ENCODE results near the gene WRAP53.

WRAP53 gene

DNA sequence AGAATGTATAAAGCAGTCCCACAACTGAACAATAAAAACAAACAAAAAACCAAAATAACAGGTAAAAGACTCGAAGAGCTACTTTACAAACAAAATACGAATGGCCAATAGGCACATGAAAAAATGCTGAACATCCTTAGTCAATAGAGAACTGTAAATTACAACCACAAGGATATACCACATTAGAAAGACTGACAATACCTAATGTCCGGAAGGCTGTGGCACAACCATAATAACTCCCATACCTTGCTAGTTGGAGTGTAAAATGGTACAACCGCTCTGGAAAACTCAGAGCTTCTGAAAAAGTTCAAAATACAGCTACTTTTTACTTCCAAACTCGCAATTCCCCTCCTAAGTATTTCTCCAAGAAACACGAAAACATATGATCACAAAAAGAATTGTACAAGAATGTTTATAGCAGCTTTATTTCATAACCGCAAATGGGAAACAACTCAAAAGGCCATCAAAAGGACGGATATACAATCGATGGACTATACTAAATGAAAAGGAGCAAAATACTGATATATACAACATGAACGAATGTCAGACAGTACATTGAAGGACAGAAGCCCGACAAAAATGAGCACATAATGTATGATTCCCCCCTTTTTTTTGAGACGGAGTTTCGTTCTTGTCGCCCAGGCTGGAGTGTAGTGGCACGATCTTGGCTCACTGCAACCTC lies 3.3 kb upstream of the WRAP53 start:
- no peak for FAIRE-seq

DNA sequence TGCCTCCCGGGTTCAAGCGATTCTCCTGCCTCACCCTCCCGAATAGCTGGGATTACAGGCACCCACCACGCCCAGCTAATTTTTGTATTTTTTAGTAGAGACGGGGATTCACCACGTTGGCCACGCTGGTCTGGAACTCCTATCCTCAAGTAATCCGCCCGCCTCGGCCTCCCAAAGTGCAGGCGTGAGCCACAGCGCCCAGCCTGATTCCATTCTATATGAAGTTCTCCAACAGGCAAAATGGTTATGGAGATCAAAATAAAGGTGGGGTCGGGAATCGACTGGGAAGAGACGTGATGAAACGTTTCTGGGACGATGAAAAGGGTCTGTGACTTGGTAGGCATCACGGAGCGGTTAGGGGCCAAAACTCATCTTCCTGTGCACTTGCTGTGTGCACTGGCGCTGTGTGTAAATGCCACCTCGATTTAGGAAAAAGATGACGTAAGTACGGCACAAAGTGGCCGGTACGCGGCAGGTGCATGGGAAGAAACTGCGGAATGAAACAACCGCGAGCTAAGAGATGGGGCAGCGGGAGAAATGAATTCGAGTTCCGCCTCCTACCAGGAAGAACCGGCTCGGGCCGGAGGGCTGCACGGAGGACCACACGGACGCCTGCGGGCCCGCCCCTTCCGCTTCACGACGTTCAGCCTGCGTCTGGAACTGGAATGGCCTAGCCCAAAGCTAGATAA lies 2.6 kb upstream of the WRAP53 start:
- peak; percentile 47 for FAIRE-seq

DNA sequence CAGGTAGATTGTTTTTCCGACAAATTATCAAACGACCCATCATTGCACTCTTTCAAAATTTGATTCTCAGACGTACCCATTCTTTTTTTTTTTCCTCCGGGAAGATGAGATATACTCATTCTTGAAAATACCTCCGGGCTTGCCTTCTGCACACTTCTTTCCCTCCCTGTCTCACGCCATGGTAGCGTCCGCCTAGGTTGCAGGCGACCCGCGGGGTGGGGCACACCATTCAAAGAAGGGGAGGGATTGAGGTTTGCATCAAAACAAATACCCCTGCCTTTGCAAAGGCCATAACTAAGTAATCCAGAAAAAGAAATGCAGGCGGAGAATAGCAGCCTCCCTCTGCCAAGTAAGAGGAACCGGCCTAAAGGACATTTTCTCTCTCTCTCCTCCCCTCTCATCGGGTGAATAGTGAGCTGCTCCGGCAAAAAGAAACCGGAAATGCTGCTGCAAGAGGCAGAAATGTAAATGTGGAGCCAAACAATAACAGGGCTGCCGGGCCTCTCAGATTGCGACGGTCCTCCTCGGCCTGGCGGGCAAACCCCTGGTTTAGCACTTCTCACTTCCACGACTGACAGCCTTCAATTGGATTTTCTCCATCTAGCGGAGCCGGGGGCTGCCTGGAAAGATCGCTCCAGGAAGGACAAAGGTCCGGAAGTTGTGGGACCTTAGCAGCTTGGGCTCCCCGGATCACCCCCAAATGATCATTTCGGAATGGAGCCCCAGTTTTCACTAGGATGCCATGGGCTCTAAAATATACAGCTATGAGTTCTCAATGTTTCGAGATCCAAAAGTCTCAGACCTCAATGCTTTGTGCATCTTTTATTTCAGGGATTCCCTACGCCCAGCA lies 1.8 kb upstream of the WRAP53 start:
- no peak for FAIRE-seq

DNA sequence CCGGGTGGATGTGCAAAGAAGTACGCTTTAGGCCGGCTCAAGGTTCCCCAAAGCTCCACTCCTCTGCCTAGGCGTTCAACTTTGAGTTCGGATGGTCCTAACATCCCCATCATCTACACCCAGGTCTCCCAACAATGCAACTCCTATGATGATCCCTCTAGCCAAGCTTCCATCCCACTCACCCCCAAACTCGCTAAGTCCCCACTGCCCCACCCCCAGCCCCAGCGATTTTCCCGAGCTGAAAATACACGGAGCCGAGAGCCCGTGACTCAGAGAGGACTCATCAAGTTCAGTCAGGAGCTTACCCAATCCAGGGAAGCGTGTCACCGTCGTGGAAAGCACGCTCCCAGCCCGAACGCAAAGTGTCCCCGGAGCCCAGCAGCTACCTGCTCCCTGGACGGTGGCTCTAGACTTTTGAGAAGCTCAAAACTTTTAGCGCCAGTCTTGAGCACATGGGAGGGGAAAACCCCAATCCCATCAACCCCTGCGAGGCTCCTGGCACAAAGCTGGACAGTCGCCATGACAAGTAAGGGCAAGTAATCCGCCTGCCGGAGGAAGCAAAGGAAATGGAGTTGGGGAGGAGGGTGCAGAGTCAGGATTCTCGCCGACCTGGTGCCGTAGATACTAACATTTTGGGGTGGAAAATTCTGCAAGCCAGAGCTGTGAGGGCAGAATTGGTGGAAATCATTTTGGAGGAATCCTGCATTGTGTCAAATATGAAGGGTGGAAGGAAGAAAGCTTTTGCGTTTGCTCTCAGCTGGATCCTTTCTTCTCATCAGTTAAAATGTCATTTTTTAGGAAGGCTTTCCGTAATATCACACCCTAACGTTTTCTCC lies 987 bp upstream of the WRAP53 start, which contains the start of gene TP53:
Gene TP53 (minus strand): TSS at position 419 of the 836 bp plus-strand sequence. CDS start 10,896 bp downstream, outside the sequence.
- peak; percentile 80 for FAIRE-seq

DNA sequence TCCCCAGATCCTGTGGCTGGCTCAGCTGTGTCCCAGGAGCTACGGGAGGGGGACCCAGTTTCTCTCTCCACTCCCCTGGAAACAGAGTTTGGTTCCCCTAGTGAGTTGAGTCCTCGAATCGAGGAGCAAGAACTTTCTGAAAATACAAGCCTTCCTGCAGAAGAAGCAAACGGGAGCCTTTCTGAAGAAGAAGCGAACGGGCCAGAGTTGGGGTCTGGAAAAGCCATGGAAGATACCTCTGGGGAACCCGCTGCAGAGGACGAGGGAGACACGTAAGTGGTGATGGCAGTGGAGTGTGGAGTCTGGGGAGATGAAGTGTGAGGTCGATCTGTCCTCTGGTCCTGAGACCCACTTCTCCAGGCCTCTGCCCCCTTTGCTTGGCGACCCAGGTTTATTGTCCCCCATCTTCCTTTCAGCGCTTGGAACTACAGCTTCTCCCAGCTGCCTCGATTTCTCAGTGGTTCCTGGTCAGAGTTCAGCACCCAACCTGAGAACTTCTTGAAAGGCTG lies 585 bp downstream of the WRAP53 start:
- FAIRE-seq: no peak

DNA sequence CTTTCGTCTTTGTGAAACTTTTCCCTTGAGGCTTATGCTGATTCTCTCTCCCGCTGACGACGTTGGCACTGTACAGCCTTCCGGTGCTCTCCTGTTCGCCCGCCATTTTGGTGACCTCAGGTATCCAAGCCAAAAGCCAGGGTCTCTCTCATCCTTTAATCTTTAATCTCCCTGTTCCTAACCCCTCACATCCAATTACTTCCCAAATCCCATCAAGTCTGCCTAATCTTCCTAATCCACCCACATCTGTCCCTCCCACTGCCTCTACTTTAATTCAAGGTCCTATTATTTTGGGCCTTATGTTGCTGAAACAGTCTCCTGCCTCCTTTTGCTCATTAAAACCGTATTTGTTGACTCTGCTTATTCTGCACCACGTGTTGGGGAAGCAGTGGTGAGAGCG lies 7.3 kb downstream of the WRAP53 start:
- no peak for FAIRE-seq

DNA sequence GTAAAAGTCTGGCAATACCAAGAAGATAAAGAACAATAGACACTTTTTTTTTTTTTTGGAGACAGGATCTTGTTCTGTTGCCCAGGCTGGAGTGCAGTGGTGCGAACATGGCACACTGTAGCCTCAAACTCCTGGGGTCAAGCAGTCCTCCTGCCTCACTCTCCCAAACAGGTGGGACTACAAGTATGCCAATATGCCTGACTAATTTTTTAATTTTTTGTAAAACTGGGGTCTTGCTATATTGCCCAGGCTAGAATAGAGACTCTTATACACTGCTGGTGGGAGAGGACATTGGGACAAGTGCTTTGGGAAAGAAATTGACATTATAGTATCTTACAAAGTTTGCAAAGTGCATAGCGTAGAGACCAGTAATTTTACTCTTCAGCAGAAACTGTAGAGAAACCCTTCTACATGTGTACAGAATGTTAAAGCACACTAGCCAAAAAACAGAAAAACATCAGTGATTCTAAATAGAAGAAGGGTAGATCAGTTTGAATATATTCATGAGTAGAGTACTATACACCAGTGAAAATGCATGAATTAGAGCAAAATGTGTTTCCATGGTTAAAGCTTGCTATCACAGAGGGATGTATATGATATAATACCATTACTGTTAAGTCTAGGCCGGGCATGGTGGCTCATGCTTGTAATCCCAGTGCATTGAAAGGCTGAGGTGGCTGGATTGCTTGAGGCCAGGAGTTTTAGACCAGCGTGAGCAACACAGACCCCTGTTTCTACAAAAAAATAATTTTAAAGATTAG lies 9.7 kb downstream of the WRAP53 start:
- no peak for FAIRE-seq

DNA sequence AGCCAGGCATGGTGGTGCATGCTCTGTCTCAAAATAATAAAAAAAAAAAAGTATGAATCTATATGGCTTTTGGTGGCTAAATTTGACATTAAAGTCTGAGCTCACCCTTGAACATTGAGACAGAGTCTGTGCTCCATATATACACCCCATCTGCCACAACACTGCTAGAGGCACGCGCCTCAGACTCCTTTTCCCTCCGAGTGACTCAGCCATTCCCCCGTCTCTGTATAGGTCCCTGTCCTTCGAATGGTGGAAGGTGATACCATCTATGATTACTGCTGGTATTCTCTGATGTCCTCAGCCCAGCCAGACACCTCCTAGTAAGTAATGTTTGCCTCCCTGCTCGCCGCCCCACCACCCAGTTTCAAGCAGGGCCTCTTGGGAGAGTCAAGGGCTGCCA lies 12.2 kb downstream of the WRAP53 start:
- FAIRE-seq: no peak

DNA sequence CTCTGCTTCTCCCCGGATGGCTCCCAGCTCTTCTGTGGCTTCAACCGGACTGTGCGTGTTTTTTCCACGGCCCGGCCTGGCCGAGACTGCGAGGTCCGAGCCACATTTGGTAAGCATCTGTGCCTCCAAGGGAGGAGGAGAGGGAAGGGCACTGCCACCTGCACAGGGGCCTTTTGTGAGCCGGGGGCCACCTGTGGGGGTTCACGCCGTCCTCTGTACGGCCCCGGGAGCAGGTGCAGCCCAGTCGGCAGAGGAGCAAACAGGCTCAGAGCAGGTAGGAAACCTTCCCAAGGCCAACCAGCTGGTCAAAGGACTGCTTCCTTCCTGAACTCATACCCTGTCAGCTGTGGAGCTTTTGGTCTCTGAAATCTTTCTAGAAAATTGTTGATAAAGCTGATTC lies 13.4 kb downstream of the WRAP53 start:
- no peak for FAIRE-seq

DNA sequence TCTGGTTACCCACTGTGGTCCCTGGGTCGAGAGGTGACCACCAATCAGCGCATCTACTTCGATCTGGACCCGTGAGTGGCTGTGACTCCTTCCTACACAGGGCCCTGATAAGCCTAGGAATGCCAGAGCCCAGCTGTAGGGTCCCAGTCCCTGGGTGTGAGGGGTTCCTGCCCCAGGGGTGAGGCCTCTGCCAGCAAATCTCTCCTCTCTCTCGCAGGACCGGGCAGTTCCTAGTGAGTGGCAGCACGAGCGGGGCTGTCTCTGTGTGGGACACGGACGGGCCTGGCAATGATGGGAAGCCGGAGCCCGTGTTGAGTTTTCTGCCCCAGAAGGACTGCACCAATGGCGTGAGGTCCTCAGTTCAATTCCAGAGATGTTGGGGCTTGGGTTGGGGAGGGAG lies 14.5 kb downstream of the WRAP53 start:
- no peak for FAIRE-seq

DNA sequence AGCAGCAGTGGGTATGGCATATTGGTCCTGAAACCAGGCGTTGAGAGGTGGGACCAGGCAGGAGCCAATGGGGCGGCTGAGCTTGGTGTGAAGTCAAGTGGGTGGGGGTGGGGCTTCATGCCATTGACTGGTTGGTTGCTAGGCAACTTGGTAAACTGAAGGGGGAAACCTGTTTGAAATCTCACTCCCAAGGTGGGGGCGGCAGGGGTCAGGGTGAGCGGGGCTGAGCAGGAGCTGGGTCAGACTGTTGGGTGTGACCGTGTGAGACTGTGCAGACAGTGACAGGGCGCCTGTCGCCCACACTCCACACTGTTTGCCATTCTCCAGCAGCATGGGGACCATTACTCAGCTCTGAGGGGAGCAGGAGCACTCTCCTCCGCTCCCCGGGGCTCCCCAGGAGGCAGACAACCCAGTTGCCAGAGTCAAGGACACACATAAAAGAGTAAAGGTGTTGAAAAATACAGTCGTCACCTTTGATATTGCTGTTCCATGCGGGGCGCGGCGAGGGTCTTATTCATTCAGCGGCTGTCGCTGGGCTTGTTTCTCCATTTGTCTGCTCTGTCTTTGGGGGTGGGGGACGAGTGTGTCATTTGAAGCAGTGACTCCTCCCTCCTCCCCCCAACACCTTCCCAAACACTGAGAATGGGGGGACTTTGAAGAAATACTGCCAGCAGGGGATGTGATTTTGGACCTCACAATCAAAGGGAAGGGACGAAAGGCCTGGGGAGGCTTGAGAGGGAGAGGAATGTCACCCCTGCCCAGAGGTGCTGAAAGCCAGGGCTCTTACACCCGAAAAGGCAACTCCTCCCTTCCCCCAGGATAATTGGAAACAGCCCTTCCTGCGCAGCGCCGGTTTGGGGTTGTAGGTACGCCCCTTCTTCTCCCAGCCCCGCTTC lies 15.6 kb downstream of the WRAP53 start:
- FAIRE-seq: no peak

DNA sequence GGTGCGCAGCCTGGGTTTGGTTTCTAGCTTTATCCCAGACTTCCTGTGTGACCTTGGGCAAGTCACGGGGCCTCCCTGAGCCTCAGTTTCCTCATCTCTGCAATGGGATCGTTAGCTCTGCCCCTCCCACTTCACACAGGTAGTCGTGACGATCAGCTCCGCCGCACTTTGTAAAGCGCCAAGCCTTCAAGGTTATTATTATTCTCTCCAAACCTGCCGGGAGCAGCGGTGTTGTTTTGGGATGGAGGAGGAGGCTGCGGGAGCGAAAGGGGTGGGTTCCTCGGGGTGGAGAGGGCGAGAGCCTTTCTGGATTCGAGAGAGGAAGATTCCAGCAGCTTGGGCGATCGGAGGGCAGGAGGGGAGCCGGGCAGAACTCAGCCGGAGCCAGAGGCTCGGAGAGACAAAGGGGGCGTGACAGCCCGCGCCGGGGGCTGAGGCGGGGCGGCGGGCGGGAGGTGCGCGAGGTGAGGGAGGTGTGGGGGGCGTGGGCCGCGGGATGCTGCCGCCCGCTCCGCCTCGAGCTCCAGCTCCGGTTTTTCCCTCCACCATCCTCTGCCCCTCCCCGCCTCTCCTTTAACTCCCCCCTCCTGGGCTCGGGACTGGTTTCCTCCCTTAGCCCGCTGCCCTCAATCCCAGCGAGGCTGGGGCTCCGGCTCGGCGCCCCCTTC lies 16.5 kb downstream of the WRAP53 start, which contains the start of gene EFNB3:
Gene EFNB3 (plus strand): TSS at position 602 of the 668 bp plus-strand sequence. CDS start 397 bp downstream, outside the sequence.
- no peak for FAIRE-seq

DNA sequence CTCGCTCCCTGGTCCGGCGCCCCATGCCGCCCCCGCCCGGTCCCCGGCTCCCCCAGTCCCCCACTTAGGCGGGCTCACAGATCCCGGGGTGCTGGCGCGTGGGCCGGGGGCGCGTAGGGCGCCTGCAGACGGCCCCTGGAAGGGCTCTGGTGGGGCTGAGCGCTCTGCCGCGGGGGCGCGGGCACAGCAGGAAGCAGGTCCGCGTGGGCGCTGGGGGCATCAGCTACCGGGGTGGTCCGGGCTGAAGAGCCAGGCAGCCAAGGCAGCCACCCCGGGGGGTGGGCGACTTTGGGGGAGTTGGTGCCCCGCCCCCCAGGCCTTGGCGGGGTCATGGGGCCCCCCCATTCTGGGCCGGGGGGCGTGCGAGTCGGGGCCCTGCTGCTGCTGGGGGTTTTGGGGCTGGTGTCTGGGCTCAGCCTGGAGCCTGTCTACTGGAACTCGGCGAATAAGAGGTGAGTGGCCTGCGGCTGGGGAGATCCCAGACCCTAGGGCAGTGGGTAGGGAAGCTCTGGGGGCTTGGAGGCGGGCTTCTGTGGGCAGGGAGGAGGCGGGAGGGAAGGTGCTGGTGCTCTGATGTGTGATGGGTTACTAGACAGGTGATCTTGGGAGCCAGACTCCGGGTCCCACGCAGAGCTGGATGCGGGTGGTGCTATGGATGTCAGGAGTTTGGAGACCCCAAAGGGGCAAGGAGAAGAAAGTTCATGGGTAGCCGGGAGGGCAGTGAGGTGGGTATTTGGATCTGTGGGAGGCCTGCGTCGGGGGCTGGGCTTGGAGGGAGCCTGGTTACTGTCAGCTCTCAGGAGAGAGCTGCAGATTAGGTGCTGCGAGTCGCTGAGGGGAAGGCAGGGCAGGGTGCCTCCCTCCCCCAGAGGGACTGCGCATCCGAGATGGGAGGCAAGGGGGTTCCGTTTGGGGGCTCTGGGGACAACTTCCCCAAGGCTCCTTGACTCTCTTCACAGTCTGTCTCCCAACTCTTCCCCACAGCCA lies 17.3 kb downstream of the WRAP53 start:
- no peak for FAIRE-seq

DNA sequence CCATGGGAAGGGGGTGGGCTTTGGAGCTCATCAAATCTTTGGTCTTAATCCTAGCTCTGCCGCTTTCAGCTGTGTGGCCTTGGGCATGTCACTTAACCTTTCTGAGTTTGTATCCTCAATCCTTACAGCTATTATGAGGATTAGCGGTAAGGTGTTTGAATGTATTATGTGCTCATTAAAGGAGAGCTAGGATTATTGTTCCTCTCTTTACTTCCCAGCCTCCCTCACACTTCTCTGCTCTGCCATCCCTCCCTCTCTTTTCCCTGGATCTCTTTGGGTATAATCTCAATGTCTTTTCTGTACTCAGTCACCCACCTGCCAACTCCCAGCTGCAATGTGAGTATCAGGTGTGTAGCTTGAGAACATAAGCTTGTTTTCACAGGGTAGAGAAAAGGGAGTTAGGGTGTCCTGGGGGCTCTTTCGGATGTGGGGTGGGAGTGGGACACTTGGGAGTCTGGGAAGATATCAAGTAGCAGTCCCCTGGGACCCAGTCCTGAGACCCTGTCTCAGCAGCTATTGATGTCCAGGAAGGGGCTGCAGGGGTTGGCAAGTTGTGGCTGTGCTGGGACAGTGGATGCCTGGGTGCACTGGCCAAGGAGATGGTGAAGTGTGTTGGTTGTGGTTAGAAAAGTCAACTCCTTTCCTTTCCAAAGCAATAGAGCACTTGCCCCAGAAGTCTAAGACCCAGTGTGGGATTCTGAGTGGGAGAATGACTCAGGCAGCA lies 18.5 kb downstream of the WRAP53 start:
- FAIRE-seq: no peak

DNA sequence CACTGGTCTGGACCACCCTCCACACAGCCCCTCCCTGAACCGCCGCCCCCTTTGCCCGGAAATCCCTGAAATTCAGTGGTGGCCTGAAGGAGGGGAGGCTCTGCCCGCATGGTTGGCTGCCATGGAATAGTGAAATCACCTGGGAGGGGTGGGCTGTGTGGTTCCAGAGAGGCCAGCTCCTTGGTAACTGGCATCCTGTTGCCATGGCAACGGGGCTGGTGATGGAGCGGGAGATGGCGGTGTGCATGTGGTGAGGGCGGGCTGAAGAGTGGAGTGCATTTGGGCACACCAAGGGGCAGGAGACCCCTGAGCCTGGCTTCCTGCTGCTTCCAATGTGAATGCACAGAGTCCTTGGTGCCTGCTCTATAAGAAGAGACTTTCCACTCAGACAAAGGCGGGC lies 19.2 kb downstream of the WRAP53 start:
- no peak for FAIRE-seq

DNA sequence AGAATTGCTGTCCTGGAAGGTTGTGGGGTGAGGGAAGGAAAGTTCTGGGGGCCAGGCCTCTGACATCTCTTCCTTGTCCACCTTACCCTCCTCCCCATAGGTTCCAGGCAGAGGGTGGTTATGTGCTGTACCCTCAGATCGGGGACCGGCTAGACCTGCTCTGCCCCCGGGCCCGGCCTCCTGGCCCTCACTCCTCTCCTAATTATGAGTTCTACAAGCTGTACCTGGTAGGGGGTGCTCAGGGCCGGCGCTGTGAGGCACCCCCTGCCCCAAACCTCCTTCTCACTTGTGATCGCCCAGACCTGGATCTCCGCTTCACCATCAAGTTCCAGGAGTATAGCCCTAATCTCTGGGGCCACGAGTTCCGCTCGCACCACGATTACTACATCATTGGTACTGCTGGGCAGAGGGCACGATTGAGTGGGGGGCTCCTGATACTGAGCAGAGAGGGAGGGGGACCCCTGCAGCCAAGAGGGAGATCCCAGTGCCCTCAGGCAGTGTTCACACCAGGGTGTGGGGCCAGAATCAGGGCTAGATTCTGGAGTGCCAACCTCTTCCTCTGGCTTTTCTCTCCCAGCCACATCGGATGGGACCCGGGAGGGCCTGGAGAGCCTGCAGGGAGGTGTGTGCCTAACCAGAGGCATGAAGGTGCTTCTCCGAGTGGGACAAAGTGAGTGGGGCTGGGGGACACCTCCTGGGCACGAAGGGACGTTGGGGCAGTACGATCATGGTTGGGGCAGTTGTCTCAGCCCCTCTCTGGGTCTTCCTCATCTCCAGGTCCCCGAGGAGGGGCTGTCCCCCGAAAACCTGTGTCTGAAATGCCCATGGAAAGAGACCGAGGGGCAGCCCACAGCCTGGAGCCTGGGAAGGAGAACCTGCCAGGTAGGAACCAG lies 19.8 kb downstream of the WRAP53 start:
- no peak for FAIRE-seq

DNA sequence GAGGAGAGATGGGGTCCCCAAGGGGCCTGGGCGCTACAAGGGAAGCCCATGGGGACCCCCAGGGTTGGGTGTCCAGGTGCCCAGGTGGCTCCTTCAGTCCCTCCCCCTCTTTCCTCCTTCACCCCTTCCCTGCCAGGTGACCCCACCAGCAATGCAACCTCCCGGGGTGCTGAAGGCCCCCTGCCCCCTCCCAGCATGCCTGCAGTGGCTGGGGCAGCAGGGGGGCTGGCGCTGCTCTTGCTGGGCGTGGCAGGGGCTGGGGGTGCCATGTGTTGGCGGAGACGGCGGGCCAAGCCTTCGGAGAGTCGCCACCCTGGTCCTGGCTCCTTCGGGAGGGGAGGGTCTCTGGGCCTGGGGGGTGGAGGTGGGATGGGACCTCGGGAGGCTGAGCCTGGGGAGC lies 20.8 kb downstream of the WRAP53 start:
- FAIRE-seq: no peak
